Neural cell (in vitro differentiated cells): ENCODE data around the gene GRIN3B.

Experiments used
- EP300 ChIP-seq: fragments of 450-650 bp; conservative IDR thresholded peaks from 2 replicates; pipeline ENCODE4 v1.6.1; 2014; ENCODE audit warnings: antibody characterized with exemption, mild to moderate bottlenecking, moderate library complexity; ENCODE audit not compliant: poor library complexity, severe bottlenecking
- RAD21 ChIP-seq: fragments of 450-650 bp; conservative IDR thresholded peaks from 2 replicates; pipeline ENCODE4 v1.6.1; 2014; ENCODE audit warnings: antibody characterized with exemption, mild to moderate bottlenecking, moderate library complexity
- TAF1 ChIP-seq: IDR thresholded peaks from 2 replicates; pipeline ENCODE4 v1.6.1; 2012; ENCODE audit warnings: low read depth

GRCh38 chr19:1017115-1017905 lies 17.1 kb downstream of the GRIN3B start:
- TF ChIP-seq RAD21, result no peak
- no peak for TF ChIP-seq EP300
- no peak for TF ChIP-seq TAF1
